Left forelimb (tissue), 1 donor: Measurements from ENCODE around the gene OGA.

ENCODE experiments used
- DNase-seq: peaks from one replicate; pipeline ENCODE4 v3.0.0-alpha.2; 2018; ENCODE audit warnings: low spot score

The OGA gene

GRCh38 chr10:101775273-101776160 is 42.7 kb downstream of the OGA start, which contains the start of gene FGF8:
Gene FGF8 (minus strand): TSS chr10:101776114. CDS start chr10:101775900, 214 bp downstream.
- DNase-seq = no peak

- DNase-seq = no peak
These were observed 43.5 kb downstream of the OGA start for GRCh38 chr10:101774589-101775272.

- no peak for DNase-seq
These were observed 44.2 kb downstream of the OGA start for GRCh38 chr10:101773923-101774588.

- no peak for DNase-seq
These were observed 45.1 kb downstream of the OGA start for GRCh38 chr10:101772895-101773761.

- no peak for DNase-seq
These were observed 46.0 kb downstream of the OGA start for GRCh38 chr10:101772017-101772894.

- DNase-seq = no peak
These were observed 46.9 kb downstream of the OGA start for GRCh38 chr10:101771380-101771779.

- DNase-seq = no peak
These were observed 47.7 kb downstream of the OGA start for GRCh38 chr10:101770331-101771215.

GRCh38 chr10:101769541-101770180 is 48.6 kb downstream of the OGA start:
- DNase-seq = no peak

GRCh38 chr10:101768791-101769170 is 49.5 kb downstream of the OGA start:
- DNase-seq = no peak

- no peak for DNase-seq
These were observed 50.1 kb downstream of the OGA start for GRCh38 chr10:101767966-101768790.

GRCh38 chr10:101767600-101767945 is 50.7 kb downstream of the OGA start:
- no peak for DNase-seq

- no peak for DNase-seq
These were observed 51.3 kb downstream of the OGA start for GRCh38 chr10:101766753-101767599.

GRCh38 chr10:101766306-101766705 is 51.9 kb downstream of the OGA start:
- no peak for DNase-seq

GRCh38 chr10:101763141-101763846 is 55.0 kb downstream of the OGA start:
- no peak for DNase-seq

- no peak for DNase-seq
These were observed 55.5 kb downstream of the OGA start for GRCh38 chr10:101762736-101763135.

- no peak for DNase-seq
These were observed 57.0 kb downstream of the OGA start for GRCh38 chr10:101761226-101761625.

- DNase-seq = no peak
These were observed 57.7 kb downstream of the OGA start for GRCh38 chr10:101760510-101760909.
